Stimulated activated CD4-positive, alpha-beta T cell treated with anti-CD3 and anti-CD28 coated beads, Interleukin-1b, Interleukin-23, amount 100 ng/mL, for 1 hour (primary cell): ENCODE data around the gene ANTXR2.
"Not testable (repeated sequence)": the region's sequence is repeated elsewhere in the genome, so short reads cannot be mapped to it uniquely, and the experiment has no call there.

ENCODE experiments used
- DNase-seq, 2 donors: peaks; one replicate each; pipeline ENCODE4 v3.0.0-alpha.2; 2020; ENCODE audit warnings: low read depth in 2 of 2

The ANTXR2 gene

DNA sequence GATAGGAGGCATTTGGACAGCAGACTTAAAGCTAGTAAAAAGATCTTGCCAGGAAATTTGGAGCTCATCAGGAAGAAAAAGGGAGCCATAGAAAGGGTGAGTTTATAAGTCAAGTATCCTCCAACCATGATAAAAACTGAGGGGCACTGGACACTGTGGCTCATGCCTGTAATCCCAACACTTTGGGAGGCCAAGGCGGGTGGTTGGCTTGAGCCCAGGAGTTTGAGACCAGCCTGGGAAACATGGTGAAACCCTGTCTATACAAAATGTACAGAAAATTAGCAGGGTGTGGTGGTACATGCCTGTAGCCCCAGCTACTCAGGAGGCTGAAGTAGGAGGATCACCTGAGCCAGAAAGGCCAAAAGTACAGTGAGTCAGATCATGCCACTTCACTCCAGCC is 48.7 kb downstream of the ANTXR2 start:
- DNase-seq = no peak

- DNase-seq = no peak
Measured at GRCh38 chr4:80022282-80022681, 50.7 kb downstream of the ANTXR2 start.

DNA sequence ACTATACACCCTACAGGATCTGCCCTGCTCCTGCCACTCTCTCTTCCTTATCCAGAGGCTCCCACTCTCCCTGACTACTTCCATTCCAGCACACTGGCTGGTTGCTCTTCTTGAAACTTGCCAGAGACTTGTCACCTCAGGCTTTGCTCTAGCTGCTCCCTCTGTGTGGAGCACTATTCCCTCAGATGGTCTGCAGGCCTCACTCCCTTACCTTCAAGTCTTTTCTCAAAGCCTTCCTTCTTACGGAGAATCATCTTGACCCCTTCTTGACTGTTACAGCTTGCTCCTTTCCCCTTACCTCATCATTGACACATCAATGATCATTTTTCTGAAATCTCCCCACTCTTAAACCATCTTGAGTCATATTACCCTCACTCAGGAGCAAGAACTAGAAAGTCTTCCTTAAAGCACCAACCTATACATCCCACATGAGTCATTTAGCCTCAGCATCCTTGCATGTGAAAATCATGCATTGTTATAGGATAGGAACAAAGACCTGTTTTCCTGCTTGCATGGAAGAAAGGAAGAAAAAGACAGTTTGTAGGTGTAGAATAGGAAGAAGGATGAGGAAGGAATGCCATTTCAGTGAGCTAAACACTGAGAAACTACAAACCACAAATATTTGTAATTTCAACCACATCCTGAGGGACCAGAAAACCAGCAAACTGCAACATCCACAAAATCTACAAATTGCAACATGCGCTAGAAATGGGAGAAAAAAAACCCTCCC is 55.7 kb downstream of the ANTXR2 start:
- no peak for DNase-seq

DNA sequence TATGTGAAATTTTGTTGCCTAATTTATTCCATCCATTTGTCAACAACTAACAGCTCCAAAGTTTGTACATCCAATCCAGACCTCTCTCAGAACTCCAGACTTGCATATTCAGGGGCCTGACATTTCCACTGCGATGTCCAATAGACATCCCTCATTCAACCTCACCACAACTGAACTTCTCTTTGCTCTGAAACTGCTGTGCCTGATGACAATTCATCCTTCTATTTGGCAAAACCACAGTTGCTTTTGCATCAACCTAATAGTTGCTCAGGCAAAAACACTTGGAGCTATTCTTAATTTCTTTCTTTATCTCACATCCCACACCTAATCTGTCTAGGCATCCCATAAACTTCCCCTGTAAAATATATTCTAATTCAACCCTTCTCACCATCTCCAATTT is 56.5 kb downstream of the ANTXR2 start:
- no peak for DNase-seq

GRCh38 chr4:80015407-80016189 is 57.4 kb downstream of the ANTXR2 start:
- DNase-seq = no peak

GRCh38 chr4:80014531-80014930 is 58.5 kb downstream of the ANTXR2 start:
- DNase-seq = no peak

GRCh38 chr4:80012291-80012690 is 60.7 kb downstream of the ANTXR2 start:
- no peak for DNase-seq

- no peak for DNase-seq
Measured at GRCh38 chr4:80011636-80012236, 61.3 kb downstream of the ANTXR2 start.

GRCh38 chr4:80010316-80010715 is 62.7 kb downstream of the ANTXR2 start:
- DNase-seq = no peak

GRCh38 chr4:80009806-80010205 is 63.2 kb downstream of the ANTXR2 start:
- no peak for DNase-seq

DNA sequence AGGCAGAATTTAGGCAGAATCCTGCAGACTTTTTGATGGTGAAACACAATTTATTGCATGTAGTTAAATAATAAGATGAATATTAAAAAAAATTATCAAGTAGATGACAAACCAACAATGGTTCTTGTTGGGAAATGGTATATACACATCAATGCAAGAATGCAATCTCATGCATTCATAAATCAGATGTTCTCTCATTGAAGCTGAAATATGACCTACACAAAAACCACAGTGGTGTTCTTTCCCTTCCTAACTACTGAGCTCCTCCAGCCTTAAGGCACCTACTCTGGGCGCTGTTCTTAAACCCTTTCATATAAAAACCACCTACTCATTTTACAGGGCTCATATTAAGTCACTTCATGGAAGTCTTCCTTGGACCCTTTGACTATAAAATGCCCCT is 64.1 kb downstream of the ANTXR2 start:
- DNase-seq = no peak

- no peak for DNase-seq
Measured at GRCh38 chr4:80008351-80008750, 64.7 kb downstream of the ANTXR2 start.

GRCh38 chr4:80007745-80008149 is 65.3 kb downstream of the ANTXR2 start:
- DNase-seq = no peak

- DNase-seq = no peak
Measured at GRCh38 chr4:80006935-80007744, 65.9 kb downstream of the ANTXR2 start.

GRCh38 chr4:80005863-80006262 is 67.2 kb downstream of the ANTXR2 start:
- no peak for DNase-seq

- no peak for DNase-seq
Measured at GRCh38 chr4:80004319-80004718, 68.7 kb downstream of the ANTXR2 start.

GRCh38 chr4:80002559-80002958 is 70.5 kb downstream of the ANTXR2 start:
- not testable (repeated sequence) for DNase-seq

DNA sequence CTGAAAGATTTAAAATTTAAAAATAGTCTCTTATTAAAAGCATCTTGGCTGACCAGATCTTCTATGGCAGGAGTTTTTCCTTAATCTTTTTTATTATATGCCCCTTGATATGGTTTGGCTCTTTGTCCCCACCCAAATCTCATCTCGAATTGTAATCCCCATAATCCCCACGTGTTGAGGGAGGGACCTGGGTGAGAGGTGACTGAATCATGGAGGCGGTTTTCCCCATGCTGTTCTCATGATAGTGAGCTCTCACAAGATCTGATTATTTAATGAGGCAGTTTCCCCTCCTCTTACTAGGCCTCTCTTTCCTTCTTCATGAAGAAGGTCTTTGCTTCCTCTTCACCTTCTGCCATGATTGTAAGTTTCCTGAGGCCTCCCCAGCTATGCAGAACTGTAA is 74.0 kb downstream of the ANTXR2 start:
- not testable (repeated sequence) for DNase-seq

DNA sequence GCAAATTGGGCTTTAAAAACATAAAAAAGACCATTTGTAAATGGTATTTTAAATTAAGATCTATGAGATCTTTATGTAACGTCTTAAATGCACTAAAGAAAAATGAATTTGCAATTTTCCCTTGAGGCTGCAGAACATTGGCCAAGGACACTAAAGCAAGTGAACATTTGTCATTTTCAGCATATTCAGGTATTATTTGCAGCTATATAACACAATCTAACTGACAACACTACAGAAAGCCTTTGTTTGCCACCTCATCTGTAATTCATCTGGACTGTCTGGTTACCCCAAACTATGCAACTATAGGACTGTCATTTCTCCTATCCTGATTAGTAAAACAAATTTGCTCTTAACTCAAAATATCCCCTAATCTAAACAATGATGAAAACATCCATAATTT is 74.8 kb downstream of the ANTXR2 start:
- no peak for DNase-seq

GRCh38 chr4:79996851-79997250 is 76.2 kb downstream of the ANTXR2 start:
- DNase-seq = no peak

DNA sequence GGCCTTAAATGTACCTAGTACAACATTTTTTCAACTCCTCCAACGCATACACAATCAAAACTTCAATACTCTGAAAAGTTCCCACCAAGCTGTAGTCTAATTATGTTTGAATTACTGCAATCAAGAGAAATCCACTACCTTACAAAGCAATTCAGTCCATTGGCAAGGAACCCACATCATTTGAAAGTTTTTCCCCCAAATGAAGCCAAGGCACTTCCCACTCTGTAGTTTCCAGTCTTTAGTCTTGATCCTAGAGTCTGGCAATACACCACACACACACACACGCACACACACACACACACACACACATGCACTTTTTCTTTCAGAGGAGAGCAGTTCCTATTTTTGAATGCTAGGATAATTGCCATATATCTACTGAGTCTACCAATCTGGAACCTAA is 79.6 kb downstream of the ANTXR2 start:
- no peak for DNase-seq

DNA sequence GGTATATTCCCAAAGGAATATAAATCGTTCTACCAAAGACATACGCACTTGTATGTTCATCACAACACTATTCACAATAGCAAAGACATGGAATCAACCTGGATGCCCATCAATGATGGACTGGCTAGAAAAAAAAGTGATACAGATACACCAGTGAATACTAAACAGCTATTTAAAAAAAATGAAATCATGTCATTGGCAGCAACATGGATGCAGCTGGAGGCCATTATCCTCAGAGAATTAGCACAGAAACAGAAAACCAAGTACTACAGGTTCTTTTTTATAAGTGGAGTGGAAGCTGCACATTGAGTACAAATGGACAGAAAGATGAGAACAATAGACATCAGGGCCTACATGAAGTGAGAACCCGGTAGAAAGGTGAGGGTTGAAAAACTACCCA is 81.4 kb downstream of the ANTXR2 start:
- no peak for DNase-seq
